Activated CD4-positive, alpha-beta memory T cell treated with anti-CD3 and anti-CD28 coated beads, Interleukin-2, amount 10 ng/mL, durations not matched to agents 7 days and 5 days (primary cell): Measurements from ENCODE around the gene CD276. TPM values are rescaled to one million over a fixed set of nuclear protein-coding genes. Genes with fewer than 3 reads are reported as not detected.
"Not testable (repeated sequence)": the region's sequence is repeated elsewhere in the genome, so short reads cannot be mapped to it uniquely, and the experiment has no call there.

Source experiments
- CTCF ChIA-PET: fragments of 350-600 bp; sonication (Branson Sonifier 250); formaldehyde crosslinking; loops from one replicate; lab custom pipeline; 2021; ENCODE audit warnings: antibody characterized with exemption, inconsistent platforms; lab: Charles Lee
- POLR2A ChIA-PET: fragments of 350-600 bp; sonication (Branson Sonifier 250); formaldehyde crosslinking; loops from one replicate; lab custom pipeline; 2021; ENCODE audit warnings: antibody characterized with exemption; lab: Charles Lee
- DNase-seq: peaks from one replicate; pipeline ENCODE4 v3.0.0-alpha.2; 2020
- H3K27ac Mint-ChIP-seq: one replicate; pipeline ENCODE4 v1.8.0; 2021; ENCODE audit warnings: mild to moderate bottlenecking, mixed read lengths
- H3K27me3 Mint-ChIP-seq: one replicate; pipeline ENCODE4 v1.8.0; 2021; ENCODE audit warnings: mixed read lengths
- H3K36me3 Mint-ChIP-seq: one replicate; pipeline ENCODE4 v1.8.0; 2021; ENCODE audit warnings: low read depth, mixed read lengths
- H3K4me1 Mint-ChIP-seq: one replicate; pipeline ENCODE4 v1.8.0; 2021; ENCODE audit warnings: mixed read lengths
- H3K4me3 Mint-ChIP-seq: one replicate; pipeline ENCODE4 v1.8.0; 2021; ENCODE audit warnings: mild to moderate bottlenecking, mixed read lengths
- H3K9me3 Mint-ChIP-seq: one replicate; pipeline ENCODE4 v1.8.0; 2021; ENCODE audit warnings: mixed read lengths
- total RNA-seq, 2 experiments: library from RNA; stranded (reverse); gene quantifications; one replicate each; pipeline ENCODE4 v1.2.3, GENCODE V29; 2021

CD276 gene
- total RNA-seq = 1 to 10 TPM in 1 of 2 experiments, under 1 TPM in 1; 0.88 to 1.6 TPM

- peak within 1 kb of the TSS; percentile 48 for H3K4me3 Mint-ChIP-seq
These were observed at the start of gene CD276 for GRCh38 chr15:73683777-73684580. CD276 (plus strand) TSS chr15:73684383; CDS start chr15:73699640, 15,257 bp downstream.

GRCh38 chr15:73637527-73637926 lies 46.7 kb upstream of the CD276 start:
- peaks cover 35% of the 10 kb centered on the region for H3K4me1 Mint-ChIP-seq
- POLR2A ChIA-PET = interaction anchor here (4.6 kb wide), 1 partner anchor 59 kb away, joined by 20 read pairs; no protein-coding TSS in a partner anchor
- CTCF ChIA-PET = interaction anchor here (1.4 to 6.0 kb wide), 24 partner anchors 8 to 352 kb away, joined by 3 to 172 read pairs (median 8); no protein-coding TSS in a partner anchor
- H3K27me3 Mint-ChIP-seq = peaks cover 44% of the 10 kb centered on the region
- H3K27ac Mint-ChIP-seq = no peak overlapping the region
- no peak for DNase-seq
- H3K9me3 Mint-ChIP-seq = peaks cover 7% of the 10 kb centered on the region
- H3K4me3 Mint-ChIP-seq = no peak overlapping the region
- no peaks in the 10 kb centered on the region for H3K36me3 Mint-ChIP-seq

More at GRCh38 chr15:73683777-73684580, at the start of gene CD276:
- no peaks in the 10 kb centered on the region for H3K9me3 Mint-ChIP-seq
- no peaks in the 10 kb centered on the region for H3K36me3 Mint-ChIP-seq
- no peak within 1 kb of the TSS for H3K27ac Mint-ChIP-seq
- peaks cover 60% of the 10 kb centered on the region for H3K27me3 Mint-ChIP-seq
- POLR2A ChIA-PET = interaction anchor here (0.5 to 1.0 kb wide), 2 partner anchors 14 to 47 kb away, joined by 3 to 5 read pairs; no protein-coding TSS in a partner anchor
- DNase-seq = no peak
- H3K4me1 Mint-ChIP-seq = peaks cover 10% of the 10 kb centered on the region
- CTCF ChIA-PET = interaction anchor here (0.8 to 4.9 kb wide), 5 partner anchors 11 to 280 kb away, joined by 3 to 23 read pairs (median 7); no protein-coding TSS in a partner anchor

- H3K9me3 Mint-ChIP-seq, H3K36me3 Mint-ChIP-seq, DNase-seq, POLR2A ChIA-PET, H3K4me3 Mint-ChIP-seq, H3K27ac Mint-ChIP-seq: not testable (repeated sequence)
- CTCF ChIA-PET = interaction anchor here (1.3 to 2.8 kb wide), 4 partner anchors 22 to 79 kb away, joined by 3 to 11 read pairs (median 6); no protein-coding TSS in a partner anchor
- Mint-ChIP-seq H3K4me1 (peaks cover 28% of the 10 kb centered on the region), H3K27me3 (peaks cover 43% of the 10 kb centered on the region)
These were observed 44.7 kb upstream of the CD276 start for GRCh38 chr15:73639464-73639863.

- H3K36me3 Mint-ChIP-seq = no peaks in the 10 kb centered on the region
- no peak for DNase-seq
- H3K27me3 Mint-ChIP-seq = peaks cover 8% of the 10 kb centered on the region
- H3K4me3 Mint-ChIP-seq = no peak overlapping the region
- no peaks in the 10 kb centered on the region for H3K9me3 Mint-ChIP-seq
- POLR2A ChIA-PET = no interaction called here
- no peak overlapping the region for H3K27ac Mint-ChIP-seq
- peaks cover 13% of the 10 kb centered on the region for H3K4me1 Mint-ChIP-seq
- CTCF ChIA-PET = interaction anchor here (2.7 kb wide), 1 partner anchor 11 kb away, joined by 17 read pairs; no protein-coding TSS in a partner anchor
These were observed 36.7 kb upstream of the CD276 start for GRCh38 chr15:73647259-73648013.

GRCh38 chr15:73648014-73648295 lies 36.2 kb upstream of the CD276 start:
- no peak for DNase-seq
- no peak overlapping the region for H3K4me3 Mint-ChIP-seq
- no peaks in the 10 kb centered on the region for H3K36me3 Mint-ChIP-seq
- CTCF ChIA-PET = interaction anchor here (2.7 kb wide), 1 partner anchor 11 kb away, joined by 17 read pairs; no protein-coding TSS in a partner anchor
- H3K27ac Mint-ChIP-seq = no peak overlapping the region
- peaks cover 13% of the 10 kb centered on the region for H3K4me1 Mint-ChIP-seq
- no peaks in the 10 kb centered on the region for H3K9me3 Mint-ChIP-seq
- POLR2A ChIA-PET = no interaction called here
- peaks cover 10% of the 10 kb centered on the region for H3K27me3 Mint-ChIP-seq

GRCh38 chr15:73650416-73651126 lies 33.6 kb upstream of the CD276 start:
- H3K27ac Mint-ChIP-seq = no peak overlapping the region
- H3K27me3 Mint-ChIP-seq = peaks cover 17% of the 10 kb centered on the region
- H3K4me3 Mint-ChIP-seq = no peak overlapping the region
- CTCF ChIA-PET = interaction anchor here (0.8 to 1.4 kb wide), 2 partner anchors 14 kb away, joined by 3 to 12 read pairs; no protein-coding TSS in a partner anchor
- H3K4me1 Mint-ChIP-seq = peaks cover 13% of the 10 kb centered on the region
- H3K36me3 Mint-ChIP-seq = no peaks in the 10 kb centered on the region
- POLR2A ChIA-PET = interaction anchor here (0.6 kb wide), 1 partner anchor 290 kb away, joined by 3 read pairs; no protein-coding TSS in a partner anchor
- DNase-seq = no peak
- H3K9me3 Mint-ChIP-seq = no peaks in the 10 kb centered on the region

- CTCF ChIA-PET = interaction anchor here (1.1 kb wide), 1 partner anchor 18 kb away, joined by 4 read pairs; no protein-coding TSS in a partner anchor
- H3K27me3 Mint-ChIP-seq = peaks cover 28% of the 10 kb centered on the region
- DNase-seq = no peak
These were observed 29.5 kb upstream of the CD276 start for GRCh38 chr15:73654659-73655058.

GRCh38 chr15:73655724-73656123 lies 28.5 kb upstream of the CD276 start:
- ChIA-PET POLR2A (no interaction called here), CTCF (no interaction called here)
- DNase-seq = no peak
- peaks cover 37% of the 10 kb centered on the region for H3K27me3 Mint-ChIP-seq
- no peak overlapping the region for H3K27ac Mint-ChIP-seq
- no peaks in the 10 kb centered on the region for H3K36me3 Mint-ChIP-seq
- H3K9me3 Mint-ChIP-seq = no peaks in the 10 kb centered on the region
- peaks cover 10% of the 10 kb centered on the region for H3K4me1 Mint-ChIP-seq
- no peak overlapping the region for H3K4me3 Mint-ChIP-seq

More at GRCh38 chr15:73654659-73655058, 29.5 kb upstream of the CD276 start:
- H3K9me3 Mint-ChIP-seq = no peaks in the 10 kb centered on the region
- POLR2A ChIA-PET = no interaction called here
- no peak overlapping the region for H3K27ac Mint-ChIP-seq
- H3K4me1 Mint-ChIP-seq = peaks cover 13% of the 10 kb centered on the region
- no peak overlapping the region for H3K4me3 Mint-ChIP-seq
- H3K36me3 Mint-ChIP-seq = no peaks in the 10 kb centered on the region

- no peak for DNase-seq
- peaks cover 4% of the 10 kb centered on the region for H3K4me1 Mint-ChIP-seq
- H3K4me3 Mint-ChIP-seq = no peak overlapping the region
- POLR2A ChIA-PET = interaction anchor here (1.2 kb wide), 1 partner anchor 9 kb away, joined by 3 read pairs; no protein-coding TSS in a partner anchor
- H3K27me3 Mint-ChIP-seq = peaks cover 42% of the 10 kb centered on the region
- H3K36me3 Mint-ChIP-seq = no peaks in the 10 kb centered on the region
- peaks cover 2% of the 10 kb centered on the region for H3K9me3 Mint-ChIP-seq
- no peak overlapping the region for H3K27ac Mint-ChIP-seq
- CTCF ChIA-PET = no interaction called here
These were observed 25.5 kb upstream of the CD276 start for GRCh38 chr15:73658645-73659044.

- peaks cover 44% of the 10 kb centered on the region for H3K27me3 Mint-ChIP-seq
- no peak for DNase-seq
- ChIA-PET CTCF (interaction anchor here (0.8 to 2.1 kb wide), 5 partner anchors 17 to 44 kb away, joined by 3 to 7 read pairs (median 5); no protein-coding TSS in a partner anchor), POLR2A (no interaction called here)
- H3K36me3 Mint-ChIP-seq = no peaks in the 10 kb centered on the region
- peaks cover 4% of the 10 kb centered on the region for H3K4me1 Mint-ChIP-seq
- peaks cover 2% of the 10 kb centered on the region for H3K9me3 Mint-ChIP-seq
- H3K4me3 Mint-ChIP-seq = no peak overlapping the region
- H3K27ac Mint-ChIP-seq = no peak overlapping the region
These were observed 23.7 kb upstream of the CD276 start for GRCh38 chr15:73660455-73660854.

GRCh38 chr15:73674587-73674986 lies 9.6 kb upstream of the CD276 start:
- no peak overlapping the region for H3K27ac Mint-ChIP-seq
- no peaks in the 10 kb centered on the region for H3K9me3 Mint-ChIP-seq
- no peak overlapping the region for H3K4me3 Mint-ChIP-seq
- H3K27me3 Mint-ChIP-seq = peaks cover 41% of the 10 kb centered on the region
- DNase-seq = no peak
- no peaks in the 10 kb centered on the region for H3K36me3 Mint-ChIP-seq
- CTCF ChIA-PET = no interaction called here
- H3K4me1 Mint-ChIP-seq = peaks cover 17% of the 10 kb centered on the region
- POLR2A ChIA-PET = no interaction called here

- ChIA-PET CTCF (interaction anchor here (0.8 to 3.7 kb wide), 16 partner anchors 8 to 124 kb away, joined by 3 to 76 read pairs (median 4); no protein-coding TSS in a partner anchor), POLR2A (interaction anchor here (0.9 to 4.5 kb wide), 2 partner anchors 22 to 24 kb away, joined by 4 to 30 read pairs; no protein-coding TSS in a partner anchor)
- H3K4me1 Mint-ChIP-seq = peaks cover 17% of the 10 kb centered on the region
- H3K9me3 Mint-ChIP-seq = no peaks in the 10 kb centered on the region
- H3K27ac Mint-ChIP-seq = no peak overlapping the region
- DNase-seq = peak; percentile 55
- H3K4me3 Mint-ChIP-seq = no peak overlapping the region
- peaks cover 36% of the 10 kb centered on the region for H3K27me3 Mint-ChIP-seq
- H3K36me3 Mint-ChIP-seq = no peaks in the 10 kb centered on the region
These were observed 7.0 kb upstream of the CD276 start for GRCh38 chr15:73677146-73677607.
